ENCODE data around the gene SLC6A18. TPM values are rescaled to one million over a fixed set of nuclear protein-coding genes. Genes with fewer than 3 reads are reported as not detected.

Gene SLC6A18
- total and polyA plus RNA-seq, 9 of the 15 experiments (the other 6 are each of a cell fraction or from before 2014, with no cell fraction given): not detected

DNA sequence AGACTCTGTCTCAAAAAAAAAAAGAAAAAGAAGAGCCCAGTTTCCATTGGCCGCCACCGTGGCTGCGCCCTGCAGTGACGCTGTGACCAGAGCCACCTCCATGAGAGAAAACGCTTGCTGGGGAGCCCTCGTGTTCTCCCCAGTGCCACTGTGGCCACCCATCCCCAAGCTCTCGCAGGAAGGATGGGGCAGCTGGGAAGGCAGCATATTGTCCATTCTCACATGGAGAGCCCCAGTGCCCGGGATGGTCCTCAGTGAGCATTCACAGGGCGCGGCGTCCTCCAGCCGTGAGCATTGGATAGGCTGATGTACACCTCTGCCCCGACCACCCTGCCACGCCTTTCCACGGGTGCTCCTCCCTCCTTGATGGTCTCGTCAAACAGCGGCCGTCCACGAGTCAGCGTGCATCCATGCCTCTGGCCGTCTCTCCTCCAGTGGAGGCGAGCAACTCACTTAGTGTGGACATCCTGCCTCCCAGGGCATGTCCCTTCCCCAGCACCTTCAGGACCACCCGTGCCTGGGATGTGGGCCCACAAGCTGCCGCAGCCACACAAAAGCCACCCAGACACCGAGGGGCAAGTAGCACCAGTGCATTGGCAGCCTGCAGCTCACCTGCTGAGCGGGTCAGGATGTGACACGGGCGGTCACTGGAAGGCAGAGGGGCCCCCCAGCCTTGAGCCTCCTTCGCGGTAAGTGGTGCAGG, 47.2 kb upstream of the SLC6A18 start (continued):
- TF ChIP-seq, protein P1, sequence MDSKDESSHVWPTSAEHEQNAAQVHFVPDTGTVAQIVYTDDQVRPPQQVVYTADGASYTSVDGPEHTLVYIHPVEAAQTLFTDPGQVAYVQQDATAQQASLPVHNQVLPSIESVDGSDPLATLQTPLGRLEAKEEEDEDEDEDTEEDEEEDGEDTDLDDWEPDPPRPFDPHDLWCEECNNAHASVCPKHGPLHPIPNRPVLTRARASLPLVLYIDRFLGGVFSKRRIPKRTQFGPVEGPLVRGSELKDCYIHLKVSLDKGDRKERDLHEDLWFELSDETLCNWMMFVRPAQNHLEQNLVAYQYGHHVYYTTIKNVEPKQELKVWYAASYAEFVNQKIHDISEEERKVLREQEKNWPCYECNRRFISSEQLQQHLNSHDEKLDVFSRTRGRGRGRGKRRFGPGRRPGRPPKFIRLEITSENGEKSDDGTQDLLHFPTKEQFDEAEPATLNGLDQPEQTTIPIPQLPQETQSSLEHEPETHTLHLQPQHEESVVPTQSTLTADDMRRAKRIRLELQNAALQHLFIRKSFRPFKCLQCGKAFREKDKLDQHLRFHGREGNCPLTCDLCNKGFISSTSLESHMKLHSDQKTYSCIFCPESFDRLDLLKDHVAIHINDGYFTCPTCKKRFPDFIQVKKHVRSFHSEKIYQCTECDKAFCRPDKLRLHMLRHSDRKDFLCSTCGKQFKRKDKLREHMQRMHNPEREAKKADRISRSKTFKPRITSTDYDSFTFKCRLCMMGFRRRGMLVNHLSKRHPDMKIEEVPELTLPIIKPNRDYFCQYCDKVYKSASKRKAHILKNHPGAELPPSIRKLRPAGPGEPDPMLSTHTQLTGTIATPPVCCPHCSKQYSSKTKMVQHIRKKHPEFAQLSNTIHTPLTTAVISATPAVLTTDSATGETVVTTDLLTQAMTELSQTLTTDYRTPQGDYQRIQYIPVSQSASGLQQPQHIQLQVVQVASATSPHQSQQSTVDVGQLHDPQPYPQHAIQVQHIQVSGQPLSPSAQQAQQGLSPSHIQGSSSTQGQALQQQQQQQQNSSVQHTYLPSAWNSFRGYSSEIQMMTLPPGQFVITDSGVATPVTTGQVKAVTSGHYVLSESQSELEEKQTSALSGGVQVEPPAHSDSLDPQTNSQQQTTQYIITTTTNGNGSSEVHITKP (IDR thresholded peaks at IDR 0.05; ENCODE audit: partially characterized antibody): no peak
- no peak for TF ChIP-seq POLR2G (IDR thresholded peaks at IDR 0.05; ENCODE audit: low read depth, low read length)
- no peak for TF ChIP-seq GTF2F1 (IDR thresholded peaks at IDR 0.05; ENCODE audit: low read depth, low read length)
- TF ChIP-seq, protein P2, sequence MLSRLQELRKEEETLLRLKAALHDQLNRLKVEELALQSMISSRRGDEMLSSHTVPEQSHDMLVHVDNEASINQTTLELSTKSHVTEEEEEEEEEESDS (CRISPR knock-in tag; IDR thresholded peaks at IDR 0.05): no peak
- TF ChIP-seq, protein P3, sequence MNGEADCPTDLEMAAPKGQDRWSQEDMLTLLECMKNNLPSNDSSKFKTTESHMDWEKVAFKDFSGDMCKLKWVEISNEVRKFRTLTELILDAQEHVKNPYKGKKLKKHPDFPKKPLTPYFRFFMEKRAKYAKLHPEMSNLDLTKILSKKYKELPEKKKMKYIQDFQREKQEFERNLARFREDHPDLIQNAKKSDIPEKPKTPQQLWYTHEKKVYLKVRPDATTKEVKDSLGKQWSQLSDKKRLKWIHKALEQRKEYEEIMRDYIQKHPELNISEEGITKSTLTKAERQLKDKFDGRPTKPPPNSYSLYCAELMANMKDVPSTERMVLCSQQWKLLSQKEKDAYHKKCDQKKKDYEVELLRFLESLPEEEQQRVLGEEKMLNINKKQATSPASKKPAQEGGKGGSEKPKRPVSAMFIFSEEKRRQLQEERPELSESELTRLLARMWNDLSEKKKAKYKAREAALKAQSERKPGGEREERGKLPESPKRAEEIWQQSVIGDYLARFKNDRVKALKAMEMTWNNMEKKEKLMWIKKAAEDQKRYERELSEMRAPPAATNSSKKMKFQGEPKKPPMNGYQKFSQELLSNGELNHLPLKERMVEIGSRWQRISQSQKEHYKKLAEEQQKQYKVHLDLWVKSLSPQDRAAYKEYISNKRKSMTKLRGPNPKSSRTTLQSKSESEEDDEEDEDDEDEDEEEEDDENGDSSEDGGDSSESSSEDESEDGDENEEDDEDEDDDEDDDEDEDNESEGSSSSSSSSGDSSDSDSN (IDR thresholded peaks at IDR 0.05; ENCODE audit: borderline replicate concordance in 1 of 2, low read depth in 2 of 2, low read length in 2 of 2): no peak

Measured in K562 (cell line).